IMR-90 (cell line): ENCODE results near the gene ANXA4. TPM values are rescaled to one million over a fixed set of nuclear protein-coding genes. Genes with fewer than 3 reads are reported as not detected.

ENCODE experiments used
- ATAC-seq: fragments of 200-7000 bp; cut with Tn5 transposase; 2 replicates; pipeline ENCODE4 v1.9.1; 2020; ENCODE audit warnings: low read depth, mild to moderate bottlenecking, moderate library complexity
- BruUV-seq: library from RNA; stranded (reverse); fragments of 400-500 nt; replicated peaks from 2 replicates; lab custom pipeline; 2021; lab: Mats Ljungman, UMichigan
- CTCF ChIA-PET: fragments of 300-600 bp; formaldehyde crosslinking; extraction: SDS; loops from one replicate; lab custom pipeline; 2021; ENCODE audit warnings: antibody characterized with exemption; lab: Yijun Ruan, JAX
- POLR2A ChIA-PET: fragments of 300-600 bp; sonication (Branson Sonifier 250); formaldehyde crosslinking; loops from one replicate; lab custom pipeline; 2022; ENCODE audit warnings: antibody characterized with exemption; ENCODE audit not compliant: unreplicated experiment; lab: Charles Lee
- DNase-seq: peaks from one replicate; pipeline ENCODE4 v3.0.0; 2013
- H2AFZ ChIP-seq: replicated peaks from 2 replicates; pipeline ENCODE3; 2013; ENCODE audit warnings: low read length, mild to moderate bottlenecking; ENCODE audit not compliant: poor library complexity
- H2AK5ac ChIP-seq: 2 replicates; pipeline ENCODE4 v1.6.1; 2013; ENCODE audit warnings: low read depth, low read length, inconsistent platforms
- H2AK9ac ChIP-seq: replicated peaks from 2 replicates; pipeline ENCODE3; 2013; ENCODE audit warnings: mild to moderate bottlenecking, low read depth, low read length, moderate library complexity; ENCODE audit not compliant: poor library complexity
- H2BK120ac ChIP-seq: 2 replicates; pipeline ENCODE4 v1.6.1; 2013; ENCODE audit warnings: low read depth, low read length, inconsistent platforms
- H2BK15ac ChIP-seq: 3 replicates; pipeline ENCODE4 v1.6.1; 2013; ENCODE audit warnings: low read depth, low read length, inconsistent platforms
- H2BK20ac ChIP-seq: 2 replicates; pipeline ENCODE4 v1.6.1; 2013; ENCODE audit warnings: low read depth, mild to moderate bottlenecking, inconsistent platforms, low read length, moderate library complexity
- H2BK5ac ChIP-seq: 2 replicates; pipeline ENCODE4 v1.6.1; 2013; ENCODE audit warnings: mild to moderate bottlenecking, low read depth, low read length, inconsistent platforms; ENCODE audit not compliant: poor library complexity, severe bottlenecking
- H3K14ac ChIP-seq: replicated peaks from 2 replicates; pipeline ENCODE4 v1.6.1; 2013; ENCODE audit warnings: low read depth, low read length, inconsistent platforms
- H3K18ac ChIP-seq: 2 replicates; pipeline ENCODE4 v1.6.1; 2013; ENCODE audit warnings: low read depth, low read length, control low read depth
- H3K23ac ChIP-seq: 2 replicates; pipeline ENCODE4 v1.6.1; 2013; ENCODE audit warnings: low read depth, low read length, inconsistent platforms
- H3K27ac ChIP-seq: 2 replicates; pipeline ENCODE4 v1.5.1; 2013; ENCODE audit warnings: mild to moderate bottlenecking, control low read depth, low read length; ENCODE audit not compliant: insufficient read depth
- H3K27me3 ChIP-seq: 2 replicates; pipeline ENCODE4 v1.6.1; 2013; ENCODE audit warnings: low read length; ENCODE audit not compliant: control insufficient read depth, insufficient read depth
- H3K36me3 ChIP-seq: 2 replicates; pipeline ENCODE4 v1.6.1; 2013; ENCODE audit warnings: low read length, mixed read lengths; ENCODE audit not compliant: control insufficient read depth, insufficient read depth
- H3K4ac ChIP-seq: 2 replicates; pipeline ENCODE4 v1.6.1; 2013; ENCODE audit warnings: low read depth, low read length, inconsistent platforms
- H3K4me1 ChIP-seq: 2 replicates; pipeline ENCODE4 v1.6.1; 2013; ENCODE audit warnings: low read length, mixed read lengths; ENCODE audit not compliant: control insufficient read depth, insufficient read depth
- H3K4me2 ChIP-seq: 2 replicates; pipeline ENCODE4 v1.6.1; 2013; ENCODE audit warnings: low read depth, mild to moderate bottlenecking, control low read depth, low read length, moderate library complexity
- H3K4me3 ChIP-seq: 2 replicates; pipeline ENCODE4 v1.5.1; 2013; ENCODE audit warnings: low read depth, mild to moderate bottlenecking, control low read depth, low read length, moderate library complexity; ENCODE audit not compliant: insufficient read depth
- H3K56ac ChIP-seq: 2 replicates; pipeline ENCODE4 v1.6.1; 2013; ENCODE audit warnings: low read length, inconsistent platforms; ENCODE audit not compliant: insufficient read depth; ENCODE audit errors: extremely low read depth
- H3K79me1 ChIP-seq, 2 experiments: 2 replicates each; pipeline ENCODE4 v1.6.1; 2013; ENCODE audit warnings: low read length in 2 of 2, inconsistent platforms in 1 of 2, low read depth in 1 of 2
- H3K9ac ChIP-seq: 2 replicates; pipeline ENCODE4 v1.6.1; 2013; ENCODE audit warnings: low read depth, low read length, control low read depth
- H3K9me1 ChIP-seq: 2 replicates; pipeline ENCODE4 v1.6.1; 2013; ENCODE audit warnings: low read length, inconsistent platforms; ENCODE audit not compliant: insufficient read depth
- H3K9me3 ChIP-seq: 2 replicates; pipeline ENCODE4 v1.6.1; 2013; ENCODE audit warnings: low read length; ENCODE audit not compliant: control insufficient read depth, insufficient read depth
- H4K20me1 ChIP-seq: 2 replicates; pipeline ENCODE4 v1.6.1; 2013; ENCODE audit warnings: low read length, inconsistent platforms; ENCODE audit not compliant: insufficient read depth
- H4K5ac ChIP-seq: 2 replicates; pipeline ENCODE4 v1.6.1; 2013; ENCODE audit warnings: mild to moderate bottlenecking, low read depth, low read length, control low read depth
- H4K8ac ChIP-seq, 2 experiments: 2 replicates each; pipeline ENCODE4 v1.6.1; 2013; ENCODE audit warnings: low read depth in 2 of 2, low read length in 2 of 2, control low read depth in 1 of 2, inconsistent platforms in 1 of 2
- H4K91ac ChIP-seq: 2 replicates; pipeline ENCODE4 v1.6.1; 2013; ENCODE audit warnings: low read depth, low read length, inconsistent platforms; ENCODE audit not compliant: insufficient read depth
- BHLHE40 ChIP-seq: fragments of 150-350 bp; IDR thresholded peaks from 2 replicates; pipeline ENCODE4 v1.6.1; 2016; ENCODE audit warnings: mild to moderate bottlenecking, low read depth, low read length
- FOS ChIP-seq: fragments of 150-350 bp; IDR thresholded peaks from 2 replicates; pipeline ENCODE4 v1.6.1; 2016; ENCODE audit warnings: low read depth, low read length
- MAZ ChIP-seq: IDR thresholded peaks from 2 replicates; pipeline ENCODE4 v1.6.1; 2012; ENCODE audit warnings: low read depth, mild to moderate bottlenecking, low read length, improper control_type of control experiment, moderate library complexity, borderline replicate concordance
- MXI1 ChIP-seq: IDR thresholded peaks from 2 replicates; pipeline ENCODE4 v1.6.1; 2012; ENCODE audit warnings: low read depth, mild to moderate bottlenecking, low read length, moderate library complexity, borderline replicate concordance
- RAD21 ChIP-seq: IDR thresholded peaks from 2 replicates; pipeline ENCODE4 v1.6.1; 2012; ENCODE audit warnings: low read length, improper control_type of control experiment
- RFX5 ChIP-seq: IDR thresholded peaks from 2 replicates; pipeline ENCODE4 v1.8.0; 2012; ENCODE audit warnings: low read depth, mild to moderate bottlenecking, low read length, moderate library complexity
- SMC3 ChIP-seq: fragments of 150-350 bp; IDR thresholded peaks from 2 replicates; pipeline ENCODE4 v1.6.1; 2016; ENCODE audit warnings: low read depth, mild to moderate bottlenecking, antibody characterized with exemption, low read length, moderate library complexity
- WGBS, 2 experiments: methylation state at CpG; one replicate each; pipeline versions ENCODE4 v1.1.5 to v1.1.7; 2013; ENCODE audit warnings: missing lambda C conversion rate in 2 of 2; ENCODE audit not compliant: insufficient read length in 1 of 2; ENCODE audit errors: extremely low coverage in 2 of 2; 5-methylcytosine and 5-hydroxymethylcytosine counted together
- dilution Hi-C: fragments of 300-500 bp; cut with HindIII; formaldehyde crosslinking; loops from one replicate; pipeline ENCODE4 v1.14.3; 2018; ENCODE audit warnings: low sequenced_read_pairs; ENCODE audit not compliant: unreplicated experiment
- in situ Hi-C: fragments of 300-500 bp; cut with MboI; formaldehyde crosslinking; loops from 3 replicates; pipeline ENCODE4 v1.14.3; 2019; ENCODE audit warnings: low sequenced_read_pairs, inconsistent platforms, mixed read lengths
- intact Hi-C: fragments of 100-400 bp; cut with micrococcal nuclease; formaldehyde crosslinking; loops from 2 replicates; pipeline ENCODE4 v1.10.0; 2022
- polyA plus RNA-seq, 3 experiments: library from polyadenylated mRNA; depleted of rRNA; stranded (reverse); fragments of >200 nt; gene quantifications; 2 replicates each; pipeline ENCODE4 v1.2.3, GENCODE V29; 2012; ENCODE audit warnings: low replicate concordance in 1 of 3
- total RNA-seq: library from RNA; depleted of rRNA; stranded (reverse); fragments of >200 nt; gene quantifications from 2 replicates; pipeline ENCODE4 v1.2.3, GENCODE V29; 2012
- TF ChIP-seq, protein P1 (sequence below): fragments of 150-350 bp; IDR thresholded peaks from 2 replicates; pipeline ENCODE4 v1.6.1; 2017; ENCODE audit warnings: mild to moderate bottlenecking, antibody characterized with exemption, low read length, low read depth

ANXA4 gene
- total and polyA plus RNA-seq, 2 of the 4 experiments (the other 2 are of a cell fraction) = 22.2 to 72.0 TPM

DNA sequence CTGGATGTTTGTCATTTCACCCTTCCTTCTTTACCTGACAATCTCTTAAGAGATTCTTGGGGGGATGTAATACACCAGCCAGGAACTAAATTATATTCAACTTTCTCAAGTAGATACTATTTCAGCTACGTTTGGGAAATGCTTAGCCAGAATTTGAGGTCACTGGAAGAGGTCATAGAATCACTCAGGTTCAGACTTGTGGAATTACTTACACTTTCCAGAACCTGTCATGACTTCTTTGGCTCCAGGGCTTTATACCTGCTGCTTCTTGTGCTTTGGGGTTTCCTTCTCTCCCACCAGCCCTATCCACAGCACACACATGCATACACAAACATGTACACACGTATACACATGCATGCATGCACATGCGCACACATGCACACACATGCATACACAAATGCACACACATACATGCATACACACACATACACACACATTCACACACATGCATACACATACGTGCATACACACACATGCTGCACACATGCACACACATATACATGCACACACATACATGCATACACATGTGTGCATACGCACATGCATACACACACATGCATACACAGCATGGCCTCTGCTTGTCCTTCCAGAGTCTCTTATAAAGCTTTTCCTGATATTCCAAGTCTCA lies 23.5 kb upstream of the ANXA4 start:
- Histone ChIP-seq H4K5ac (no peak overlapping the region), H2AK5ac (no peak overlapping the region), H3K27ac (no peak overlapping the region), H2AK9ac (no peak overlapping the region), H3K9ac (no peak overlapping the region), H3K4me1 (0 out of 2 replicates have a peak, but pooled peaks cover 3% of the 10 kb centered on the region), H4K8ac (no peak overlapping the region), H2BK15ac (no peak overlapping the region), H4K20me1 (no peaks in the 10 kb centered on the region), H3K18ac (no peak overlapping the region), H3K56ac (no peak overlapping the region), H3K14ac (peak overlapping the region; percentile 9; the same call in 1 of the 2 replicates), H3K4me2 (no peak overlapping the region), H3K4ac (no peak overlapping the region), H3K9me3 (no peaks in the 10 kb centered on the region), H3K79me1 (0 out of 4 replicates have a peak, but pooled peaks cover 0 to 5% of the 10 kb centered on the region in 2 experiments), H3K9me1 (peaks cover 12% of the 10 kb centered on the region), H3K23ac (no peak overlapping the region), H4K91ac (no peak overlapping the region), H2BK20ac (no peak overlapping the region), H2AFZ (no peak overlapping the region), H3K27me3 (no peaks in the 10 kb centered on the region), H2BK120ac (no peak overlapping the region), H2BK5ac (no peak overlapping the region), H3K36me3 (no peaks in the 10 kb centered on the region), H3K4me3 (no peak overlapping the region)
- ATAC-seq (no peak), DNase-seq (no peak)
- ChIA-PET POLR2A (no interaction called here), CTCF (interaction anchor here (0.6 to 0.8 kb wide), 4 partner anchors 159 to 281 kb away, joined by 3 to 4 read pairs (median 3); partner anchors contain the start of gene NFU1)
- no TSS peak for BruUV-seq
- TF ChIP-seq RFX5 (no peak), BHLHE40 (no peak), SMC3 (no peak), MXI1 (no peak), FOS (no peak), RAD21 (no peak), MAZ (no peak)
- TF ChIP-seq, protein P1, sequence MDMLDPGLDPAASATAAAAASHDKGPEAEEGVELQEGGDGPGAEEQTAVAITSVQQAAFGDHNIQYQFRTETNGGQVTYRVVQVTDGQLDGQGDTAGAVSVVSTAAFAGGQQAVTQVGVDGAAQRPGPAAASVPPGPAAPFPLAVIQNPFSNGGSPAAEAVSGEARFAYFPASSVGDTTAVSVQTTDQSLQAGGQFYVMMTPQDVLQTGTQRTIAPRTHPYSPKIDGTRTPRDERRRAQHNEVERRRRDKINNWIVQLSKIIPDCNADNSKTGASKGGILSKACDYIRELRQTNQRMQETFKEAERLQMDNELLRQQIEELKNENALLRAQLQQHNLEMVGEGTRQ = no peak
- intact Hi-C loops = no loop called here
- 77% methylated on average over 4 of the region's 5 CpGs; no CpG with 5 or more reads in 1 of the 2 experiments for WGBS, 2 experiments
- in situ Hi-C loops = no loop called here
- dilution Hi-C loops = no loop called here
